Keratinocyte (primary cell): ENCODE measurements around the gene MYPN. TPM values are rescaled to one million over a fixed set of nuclear protein-coding genes. Genes with fewer than 3 reads are reported as not detected.

Experiments used
- DNase-seq: peaks from one replicate; pipeline ENCODE4 v3.0.0-alpha.2; 2011; ENCODE audit warnings: low read depth, missing footprints, low spot score
- FAIRE-seq: peaks from 2 replicates; lab custom pipeline; 2011; peaks lifted over from hg19 to GRCh38; lab: Jason Lieb, UNC
- H2AFZ ChIP-seq: 2 replicates; pipeline ENCODE4 v1.6.0; 2012; ENCODE audit warnings: low read length, control low read depth, inconsistent platforms; ENCODE audit not compliant: control insufficient read depth
- H3K27ac ChIP-seq: 2 replicates; pipeline ENCODE4 v1.5.1; 2011; ENCODE audit warnings: low read length; ENCODE audit not compliant: control insufficient read depth, insufficient read depth
- H3K27me3 ChIP-seq: 3 replicates; pipeline ENCODE4 v1.6.0; 2011; ENCODE audit warnings: low read length; ENCODE audit not compliant: control insufficient read depth, insufficient read depth; ENCODE audit errors: extremely low read depth
- H3K36me3 ChIP-seq, 2 experiments: 2 replicates in 1 of 2; 3 replicates in 1 of 2; pipeline ENCODE4 v1.5.1; 2011; ENCODE audit warnings: low read length in 2 of 2, mild to moderate bottlenecking in 1 of 2; ENCODE audit not compliant: control insufficient read depth in 2 of 2, insufficient read depth in 2 of 2; ENCODE audit errors: extremely low read depth in 1 of 2
- H3K4me1 ChIP-seq: 3 replicates; pipeline ENCODE4 v1.5.1; 2011; ENCODE audit warnings: low read length; ENCODE audit not compliant: control insufficient read depth, insufficient read depth; ENCODE audit errors: extremely low read depth
- H3K4me2 ChIP-seq: 3 replicates; pipeline ENCODE4 v1.6.0; 2011; ENCODE audit warnings: low read depth, low read length; ENCODE audit not compliant: control insufficient read depth, insufficient read depth; ENCODE audit errors: extremely low read depth
- H3K4me3 ChIP-seq, 3 experiments: fragments of 200-600 bp in 1 of 3; sonication (generic) in 1 of 3; 2 replicates in 2 of 3; 3 replicates in 1 of 3; pipeline ENCODE4 v1.5.1; 2011 to 2016; ENCODE audit warnings: low read length in 3 of 3, mild to moderate bottlenecking in 3 of 3, control low read depth in 2 of 3, inconsistent platforms in 1 of 3, low read depth in 1 of 3, mixed read lengths in 1 of 3, mixed run types in 1 of 3, moderate library complexity in 1 of 3; ENCODE audit not compliant: control insufficient read depth in 2 of 3, insufficient read depth in 2 of 3; ENCODE audit errors: extremely low read depth in 1 of 3
- H3K79me2 ChIP-seq: 2 replicates; pipeline ENCODE4 v1.6.0; 2012; ENCODE audit warnings: low read length; ENCODE audit not compliant: control insufficient read depth, insufficient read depth
- H3K9ac ChIP-seq: 3 replicates; pipeline ENCODE4 v1.6.0; 2011; ENCODE audit warnings: low read length; ENCODE audit not compliant: control insufficient read depth, insufficient read depth; ENCODE audit errors: extremely low read depth
- H3K9me1 ChIP-seq: 3 replicates; pipeline ENCODE4 v1.6.0; 2011; ENCODE audit warnings: low read length; ENCODE audit not compliant: control insufficient read depth, insufficient read depth; ENCODE audit errors: extremely low read depth
- H3K9me3 ChIP-seq: 2 replicates; pipeline ENCODE4 v1.5.1; 2012; ENCODE audit warnings: low read depth, low read length; ENCODE audit not compliant: control insufficient read depth
- H4K20me1 ChIP-seq: 3 replicates; pipeline ENCODE4 v1.6.0; 2011; ENCODE audit warnings: low read length; ENCODE audit not compliant: control insufficient read depth, insufficient read depth; ENCODE audit errors: extremely low read depth
- EZH2 ChIP-seq: IDR thresholded peaks from one replicate; pipeline ENCODE4 v1.6.1; 2012; ENCODE audit warnings: inconsistent platforms, mild to moderate bottlenecking, low read length, moderate library complexity
- dilution Hi-C: fragments of 300-500 bp; cut with MboI; formaldehyde crosslinking; loops from one replicate; pipeline ENCODE4 v1.7.0; 2020; ENCODE audit warnings: low sequenced_read_pairs; ENCODE audit not compliant: extremely low pct_ligation_motif_present
- polyA plus RNA-seq, 5 experiments: library from polyadenylated mRNA; depleted of rRNA in 3 of 5; stranded (reverse) in 3 of 5; stranded (forward) in 1 of 5; unstranded in 1 of 5; fragments of >200 nt; gene quantifications; 1 replicate in 1 of 5; 2 replicates in 3 of 5; 3 replicates in 1 of 5; pipeline versions ENCODE4 v1.2.1 to v1.2.3, GENCODE V29; 2011 to 2012; ENCODE audit warnings: missing spikeins in 2 of 5, low read depth in 1 of 5, low replicate concordance in 1 of 5
- TF ChIP-seq, protein P1 (sequence below), 3 experiments: IDR thresholded peaks in 1 of 3; conservative IDR thresholded peaks in 1 of 3; optimal IDR thresholded peaks in 1 of 3; 2 replicates in 2 of 3; 3 replicates in 1 of 3; pipeline versions ENCODE3 to v1.5.1; 2011; ENCODE audit warnings: low read length in 3 of 3, mild to moderate bottlenecking in 3 of 3, moderate library complexity in 2 of 3, control low read depth in 1 of 3, inconsistent platforms in 1 of 3; ENCODE audit not compliant: insufficient read depth in 2 of 3; ENCODE audit errors: extremely low read depth in 1 of 3

MYPN gene
- polyA plus RNA-seq, 1 donor (not counting 4 experiments of a cell fraction or from before 2014, with no cell fraction given): 0.42 TPM

DNA sequence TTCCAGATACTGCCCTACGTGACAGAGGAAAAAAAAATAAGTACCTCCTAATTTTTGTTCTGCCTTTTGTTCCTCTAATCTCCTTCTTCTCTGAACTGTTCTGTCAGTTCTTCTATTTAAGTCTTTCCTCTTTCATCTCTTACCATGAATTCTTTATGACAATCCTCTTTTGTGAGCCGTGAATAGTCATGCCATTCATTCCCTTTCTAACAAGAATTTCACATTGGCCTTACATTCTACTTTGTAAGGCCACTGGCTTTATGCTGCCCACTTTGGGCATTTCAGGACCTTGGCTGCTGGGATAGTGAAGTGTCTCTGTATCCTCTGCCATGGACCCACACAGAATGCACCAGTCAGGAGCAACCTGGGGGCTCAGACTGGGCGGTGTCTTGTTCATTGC lies 69.7 kb downstream of the MYPN start:
- DNase-seq (no peak), FAIRE-seq (no peak)
- Histone ChIP-seq H3K79me2 (no peaks in the 10 kb centered on the region), H3K9me3 (no peaks in the 10 kb centered on the region), H3K4me3 (no peak overlapping the region), H3K9me1 (no peaks in the 10 kb centered on the region), H3K4me2 (no peak overlapping the region), H3K36me3 (no peaks in the 10 kb centered on the region), H3K27me3 (no peaks in the 10 kb centered on the region), H3K4me1 (peaks cover 6% of the 10 kb centered on the region), H3K9ac (no peak overlapping the region), H4K20me1 (no peaks in the 10 kb centered on the region), H2AFZ (no peak overlapping the region), H3K27ac (no peak overlapping the region)
- no peak for TF ChIP-seq EZH2
- TF ChIP-seq, protein P1, sequence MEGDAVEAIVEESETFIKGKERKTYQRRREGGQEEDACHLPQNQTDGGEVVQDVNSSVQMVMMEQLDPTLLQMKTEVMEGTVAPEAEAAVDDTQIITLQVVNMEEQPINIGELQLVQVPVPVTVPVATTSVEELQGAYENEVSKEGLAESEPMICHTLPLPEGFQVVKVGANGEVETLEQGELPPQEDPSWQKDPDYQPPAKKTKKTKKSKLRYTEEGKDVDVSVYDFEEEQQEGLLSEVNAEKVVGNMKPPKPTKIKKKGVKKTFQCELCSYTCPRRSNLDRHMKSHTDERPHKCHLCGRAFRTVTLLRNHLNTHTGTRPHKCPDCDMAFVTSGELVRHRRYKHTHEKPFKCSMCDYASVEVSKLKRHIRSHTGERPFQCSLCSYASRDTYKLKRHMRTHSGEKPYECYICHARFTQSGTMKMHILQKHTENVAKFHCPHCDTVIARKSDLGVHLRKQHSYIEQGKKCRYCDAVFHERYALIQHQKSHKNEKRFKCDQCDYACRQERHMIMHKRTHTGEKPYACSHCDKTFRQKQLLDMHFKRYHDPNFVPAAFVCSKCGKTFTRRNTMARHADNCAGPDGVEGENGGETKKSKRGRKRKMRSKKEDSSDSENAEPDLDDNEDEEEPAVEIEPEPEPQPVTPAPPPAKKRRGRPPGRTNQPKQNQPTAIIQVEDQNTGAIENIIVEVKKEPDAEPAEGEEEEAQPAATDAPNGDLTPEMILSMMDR (optimal IDR thresholded peaks at IDR 0.05 in 1 of 3, IDR thresholded peaks at IDR 0.05 in 1 of 3, conservative IDR thresholded peaks at IDR 0.05 in 1 of 3; ENCODE audit: extremely low read depth in 1 of 3, insufficient read depth in 2 of 3, low read length in 3 of 3): no peak
- dilution Hi-C loops: no loop called here

DNA sequence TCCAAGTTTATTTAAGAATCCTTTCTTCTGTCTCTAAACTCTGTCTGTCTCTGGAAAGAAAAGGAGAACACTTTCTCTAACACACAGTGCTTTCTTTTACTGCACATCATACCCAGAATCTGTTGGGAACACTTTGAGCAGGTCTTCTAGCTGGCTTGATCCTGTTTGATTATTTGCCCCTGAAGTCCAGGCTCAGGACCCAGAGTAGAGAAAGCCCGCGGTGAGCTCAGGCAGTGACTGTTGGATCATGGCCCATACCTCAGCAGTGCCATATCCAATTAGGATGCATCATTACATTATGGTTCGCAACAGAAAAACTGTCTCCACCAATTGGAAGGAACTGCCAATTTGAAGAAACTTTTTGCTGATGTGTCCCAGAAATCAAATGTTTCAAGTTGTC lies 71.2 kb downstream of the MYPN start:
- dilution Hi-C loops: no loop called here
- peaks cover 5% of the 10 kb centered on the region for H3K4me1 ChIP-seq
- H3K79me2 ChIP-seq: no peaks in the 10 kb centered on the region
- no peak for DNase-seq
- FAIRE-seq: no peak
- no peak overlapping the region for H3K27ac ChIP-seq
- H4K20me1 ChIP-seq: no peaks in the 10 kb centered on the region
- no peaks in the 10 kb centered on the region for H3K27me3 ChIP-seq
- H2AFZ ChIP-seq: no peak overlapping the region
- no peaks in the 10 kb centered on the region for H3K9me1 ChIP-seq
- no peak overlapping the region for H3K4me2 ChIP-seq
- H3K9me3 ChIP-seq: no peaks in the 10 kb centered on the region
- H3K9ac ChIP-seq: no peak overlapping the region
- TF ChIP-seq, protein P1 (optimal IDR thresholded peaks at IDR 0.05 in 1 of 3, IDR thresholded peaks at IDR 0.05 in 1 of 3, conservative IDR thresholded peaks at IDR 0.05 in 1 of 3; ENCODE audit: extremely low read depth in 1 of 3, insufficient read depth in 2 of 3, low read length in 3 of 3): no peak
- TF ChIP-seq EZH2: no peak
- H3K36me3 ChIP-seq: no peaks in the 10 kb centered on the region
- no peak overlapping the region for H3K4me3 ChIP-seq
